Stimulated activated CD4-positive, alpha-beta T cell treated with anti-CD3 and anti-CD28 coated beads, Interleukin-1b, Interleukin-23, amount 100 ng/mL, for 24 hours (primary cell): Measurements from ENCODE around the gene CALU.

Experiments used
- DNase-seq, 4 experiments: peaks; one replicate each; pipeline ENCODE4 v3.0.0-alpha.2; 2020; ENCODE audit warnings: low read depth in 4 of 4, low spot score in 1 of 4

The CALU gene

DNA sequence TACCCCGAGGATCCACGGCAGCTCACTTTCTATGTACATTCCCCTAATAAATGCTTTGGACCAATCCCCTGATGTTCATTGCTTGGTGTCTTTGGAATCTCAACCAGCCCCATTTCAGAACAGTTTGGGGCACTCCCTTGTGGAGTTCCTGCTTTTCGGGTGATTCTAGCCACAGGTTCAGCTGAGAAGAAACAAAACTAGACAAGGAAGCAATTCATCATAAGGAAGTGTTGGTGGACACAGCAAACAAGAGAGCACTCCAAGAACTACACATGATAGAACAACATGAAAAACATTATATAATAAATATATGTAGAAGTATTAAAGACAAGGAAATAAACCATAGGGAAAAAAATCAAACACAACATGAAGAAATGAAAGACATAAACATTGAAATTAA, 46.6 kb downstream of the CALU start:
- DNase-seq, result no peak

DNA sequence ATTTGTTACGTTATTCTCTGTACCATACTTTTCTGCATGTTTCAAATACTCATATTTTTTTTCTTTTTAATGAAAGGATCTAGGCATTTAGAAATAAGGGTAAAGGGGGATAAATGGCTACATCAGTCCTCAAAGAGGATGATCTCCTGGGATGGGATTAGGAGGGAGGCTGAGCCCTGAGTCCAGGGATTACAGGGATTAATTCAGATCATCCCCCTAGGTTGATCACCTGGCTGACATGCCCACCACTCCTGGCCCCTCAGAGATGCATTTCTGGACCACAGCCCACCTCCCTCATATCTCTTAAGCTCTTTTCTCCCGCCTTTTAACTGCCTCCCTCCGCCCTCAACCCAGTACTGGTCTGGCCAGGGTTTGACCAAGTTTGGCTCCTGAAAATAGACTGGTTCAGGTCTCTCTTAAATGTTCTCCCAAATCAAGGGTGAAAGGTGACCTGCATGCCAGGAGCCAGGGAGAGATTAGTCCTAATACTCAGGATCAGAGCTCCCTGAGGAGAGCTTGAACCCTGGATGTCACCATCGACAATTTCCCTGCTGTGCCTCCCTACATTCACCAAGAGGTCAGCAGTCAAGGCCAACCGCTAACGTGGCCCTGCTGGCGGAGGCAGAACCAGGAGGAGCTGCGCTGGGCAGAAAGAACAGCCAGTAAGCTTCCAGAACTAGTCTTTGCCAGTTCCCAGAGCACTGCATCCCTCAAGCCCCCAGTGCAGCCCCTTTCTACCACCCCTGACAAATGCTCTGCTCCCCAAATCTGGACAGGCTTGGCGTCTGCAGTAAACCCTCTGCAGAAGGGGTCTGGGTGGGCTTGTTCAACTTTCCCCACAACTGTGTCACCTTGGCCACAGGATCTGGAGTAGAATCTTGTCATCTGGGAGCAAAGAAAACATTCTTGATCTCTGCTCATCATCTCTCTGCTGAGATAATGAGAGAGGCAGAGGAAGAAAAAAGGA, 49.6 kb downstream of the CALU start:
- no peak for DNase-seq

DNA sequence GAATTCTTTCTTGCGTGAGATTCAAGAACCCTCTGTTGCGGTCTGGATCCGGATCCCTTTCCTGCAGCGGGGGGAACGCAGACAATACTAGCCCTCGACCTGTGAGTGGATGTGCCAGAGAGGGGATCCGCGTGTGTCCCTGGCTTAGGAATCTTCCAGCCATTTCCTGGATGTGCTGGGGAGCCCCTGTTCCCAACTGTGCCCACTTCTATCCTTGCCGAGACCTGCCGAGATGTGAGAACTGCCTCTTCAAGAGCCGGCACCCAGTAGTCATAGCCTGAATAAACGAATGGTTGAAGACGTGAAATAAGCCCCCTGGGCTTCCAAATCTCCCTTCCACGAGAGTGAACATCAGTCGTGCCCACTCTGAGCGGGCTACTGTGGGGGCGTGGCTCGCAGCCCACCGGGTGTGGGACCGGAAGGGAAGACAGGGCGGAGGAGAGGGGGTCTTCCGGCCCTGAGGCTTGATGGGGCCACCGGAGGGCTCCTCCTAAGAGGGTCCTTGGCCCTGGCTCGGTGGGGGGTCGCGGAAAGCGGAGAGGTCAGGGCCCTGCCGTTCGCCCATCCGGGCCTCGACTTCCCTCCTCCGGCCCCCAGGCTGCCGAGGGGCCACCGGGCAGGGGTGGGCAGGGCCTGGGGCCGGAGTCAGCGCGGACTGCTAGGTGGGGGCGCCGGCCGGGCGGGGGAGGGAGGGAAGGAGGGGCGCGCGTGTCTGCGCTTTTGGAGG, 51.3 kb downstream of the CALU start:
- DNase-seq, result no peak

DNA sequence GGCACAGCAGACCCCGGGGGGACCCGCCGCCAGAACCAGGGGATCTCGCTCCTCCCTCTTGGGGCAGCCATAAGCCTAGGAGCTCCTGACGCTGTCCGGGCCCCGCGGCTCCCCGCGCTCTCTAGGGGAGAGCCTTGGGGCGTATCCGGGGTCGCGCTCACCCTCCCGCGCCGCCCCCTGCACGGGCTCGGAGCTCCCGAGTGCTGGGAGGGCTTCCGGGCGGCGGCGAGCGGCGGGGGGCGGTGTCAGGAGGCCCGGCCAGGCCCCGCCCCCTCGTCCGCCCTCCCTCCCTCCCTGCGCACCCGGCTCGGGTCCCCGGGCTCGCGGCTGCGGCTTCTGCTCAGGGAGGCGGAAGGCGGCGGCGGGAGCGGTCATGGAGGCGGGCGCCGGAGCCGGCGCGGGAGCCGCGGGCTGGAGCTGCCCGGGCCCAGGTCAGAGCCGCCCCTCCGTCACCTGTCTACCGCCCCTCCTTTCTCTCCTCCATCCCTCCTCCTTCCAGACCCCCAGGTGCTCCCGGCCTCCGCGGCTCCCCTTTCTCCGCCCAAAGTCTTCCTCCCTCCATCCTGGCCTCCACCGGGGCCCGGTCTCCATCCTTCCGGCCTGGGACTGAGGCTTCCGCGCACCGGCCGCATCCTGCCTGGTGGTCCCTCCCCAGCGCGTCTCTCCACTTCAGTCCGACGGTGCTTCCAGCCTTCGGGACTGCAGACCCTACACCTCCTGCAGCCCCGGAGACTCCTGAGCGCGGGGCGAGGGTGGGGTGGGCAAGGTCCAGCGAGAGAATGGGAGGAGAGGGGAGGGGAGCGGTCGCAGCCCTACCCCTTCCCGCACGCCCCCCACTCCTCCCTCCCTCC, 52.2 kb downstream of the CALU start, which contains the start of gene CCDC136:
TSS of gene CCDC136 (plus strand) at position 848 of the 851 bp plus-strand sequence. CDS start 444 bp downstream, outside the sequence.
- DNase-seq, result peak; percentile 55 to 77 (median 60)

DNA sequence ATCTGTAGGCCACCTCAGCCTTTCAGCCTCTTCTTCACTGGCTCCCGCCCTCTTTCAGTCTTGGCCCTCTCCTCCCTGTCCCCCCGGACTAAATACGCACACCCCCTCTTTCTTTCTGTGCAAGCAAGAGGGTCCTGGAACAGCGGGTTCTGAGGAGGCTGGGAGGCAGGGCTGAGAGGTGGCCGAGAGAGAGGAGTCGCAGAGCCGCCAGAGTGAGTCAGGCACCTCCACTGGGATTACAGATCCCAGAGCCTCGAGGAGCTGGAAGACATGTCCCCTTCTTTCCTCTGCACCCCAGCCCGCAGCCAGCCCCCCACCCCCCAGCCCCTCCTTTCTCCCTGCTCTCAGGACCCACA, 52.8 kb downstream of the CALU start:
- no peak for DNase-seq

DNA sequence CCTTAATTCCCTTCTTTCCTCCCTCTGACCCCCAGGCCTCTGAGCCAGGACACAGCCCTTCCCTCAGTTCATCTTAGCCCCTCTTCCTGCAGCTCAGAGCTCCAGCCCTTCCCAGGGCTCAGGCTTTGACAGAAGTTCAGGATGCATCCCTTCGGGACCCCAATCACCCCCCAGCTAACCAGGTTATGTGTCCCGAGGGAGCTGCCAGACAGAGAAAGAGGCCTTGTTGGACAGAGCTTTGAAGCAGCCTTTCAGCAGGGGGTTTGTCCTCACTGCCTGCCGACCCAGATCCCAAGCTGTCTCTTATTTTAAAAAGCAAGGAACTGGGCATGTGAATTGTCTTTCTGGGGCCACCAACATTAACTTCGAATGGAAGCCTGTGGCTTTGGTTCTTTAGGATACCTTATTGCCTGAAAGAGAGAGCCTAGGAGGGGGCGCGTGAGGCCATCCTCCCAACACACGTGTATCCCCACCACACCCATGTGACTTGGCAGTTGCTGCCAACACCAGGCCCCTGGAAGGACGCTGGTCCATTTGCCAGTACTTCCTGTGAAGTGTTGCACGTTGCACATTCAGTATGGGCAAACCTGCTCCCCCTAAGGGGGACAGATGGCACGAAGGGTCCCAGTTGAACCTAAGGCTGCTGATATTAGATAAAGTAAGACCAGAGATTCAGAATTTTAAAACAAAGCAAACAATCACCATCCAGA, 53.5 kb downstream of the CALU start:
- no peak for DNase-seq

DNA sequence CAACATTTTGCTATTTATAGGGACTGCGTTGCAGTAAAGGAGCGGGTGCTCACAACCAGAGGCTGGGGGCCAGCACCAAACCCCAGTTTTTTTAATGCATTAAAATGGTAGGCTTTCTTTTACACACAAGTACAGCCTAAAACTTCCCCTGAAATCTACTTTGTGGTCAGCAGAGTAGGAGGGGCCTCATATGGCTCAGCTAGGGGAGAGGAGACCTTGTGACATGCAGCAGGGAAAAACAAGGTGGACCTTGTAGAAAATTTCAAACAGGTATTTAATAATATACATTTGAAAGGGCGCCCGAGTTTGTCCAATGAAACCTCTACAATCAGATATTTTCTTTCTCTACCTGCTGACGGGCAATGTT, 54.0 kb downstream of the CALU start:
- DNase-seq, result no peak

DNA sequence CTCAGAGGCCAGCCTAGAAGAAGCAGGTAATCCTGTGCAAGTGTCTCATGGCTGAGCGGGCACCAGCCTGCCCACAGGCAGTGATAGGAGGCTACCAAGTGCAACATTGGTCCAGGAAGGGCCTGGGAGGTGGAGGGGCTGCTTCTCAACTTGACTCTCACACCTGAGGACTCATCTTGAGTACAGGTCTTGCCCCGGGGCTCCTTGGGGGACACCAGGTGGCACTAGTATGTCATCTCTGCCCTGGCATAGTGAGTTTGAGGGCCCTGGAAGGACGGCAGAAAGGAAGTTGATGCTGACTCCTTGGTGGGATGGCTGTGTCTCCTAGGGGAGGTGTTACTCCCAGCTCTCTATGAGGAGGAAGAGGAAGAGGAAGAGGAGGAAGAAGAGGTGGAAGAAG, 54.9 kb downstream of the CALU start:
- no peak for DNase-seq

DNA sequence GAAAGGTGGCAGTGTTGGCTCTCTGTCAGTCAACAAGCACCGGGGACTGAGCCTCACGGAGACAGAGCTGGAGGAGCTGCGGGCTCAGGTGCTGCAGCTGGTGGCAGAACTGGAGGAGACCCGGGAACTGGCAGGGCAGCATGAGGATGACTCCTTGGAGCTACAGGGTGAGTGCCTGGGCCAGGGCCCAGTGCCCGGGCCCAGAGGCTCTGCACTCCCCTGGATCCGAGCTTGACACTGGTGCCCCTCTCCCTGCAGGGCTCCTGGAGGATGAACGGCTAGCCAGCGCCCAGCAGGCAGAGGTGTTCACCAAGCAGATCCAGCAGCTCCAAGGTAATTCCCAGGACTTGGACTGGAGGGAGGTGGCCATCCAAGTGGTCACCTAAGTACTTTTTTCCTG, 55.3 kb downstream of the CALU start:
- no peak for DNase-seq

DNA sequence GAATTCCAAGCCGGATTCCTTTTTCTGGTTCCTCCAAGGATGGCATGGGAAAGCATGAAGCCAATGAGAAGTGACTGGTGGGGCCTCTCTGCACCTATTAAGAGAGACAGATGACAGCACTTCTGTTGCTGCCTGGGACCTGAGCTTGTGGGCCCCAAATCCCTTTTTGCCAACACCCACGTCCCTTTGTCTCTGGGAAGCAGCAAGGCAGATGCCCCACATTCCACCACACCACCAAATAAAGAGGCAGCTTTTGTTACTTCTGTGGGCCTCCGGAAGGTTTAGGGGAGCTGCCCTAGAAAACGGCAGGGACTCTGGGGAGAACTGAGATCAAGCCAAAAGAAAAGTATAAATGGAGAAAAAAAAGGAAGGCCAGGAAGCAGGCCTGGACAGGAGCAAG, 56.0 kb downstream of the CALU start:
- no peak for DNase-seq

DNA sequence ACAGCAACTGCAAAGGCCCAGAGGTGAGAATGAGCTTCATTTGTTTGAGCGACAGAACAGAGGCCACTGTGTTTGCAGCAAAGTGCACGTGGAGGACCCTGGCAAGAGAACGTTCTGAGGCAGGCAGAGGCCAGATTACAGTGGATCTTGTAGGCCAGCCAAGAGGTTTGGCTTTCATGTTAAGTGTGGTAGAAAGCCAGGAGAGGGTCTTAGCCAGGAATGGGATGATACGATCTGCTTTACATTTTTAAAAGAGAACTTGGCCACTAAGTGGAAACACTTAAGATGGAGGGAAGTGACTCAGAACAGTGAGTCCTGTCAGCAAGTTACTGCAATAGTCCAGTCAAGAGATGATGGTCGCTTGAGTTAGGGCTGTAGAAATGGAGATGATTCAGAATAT, 57.2 kb downstream of the CALU start:
- no peak for DNase-seq

DNA sequence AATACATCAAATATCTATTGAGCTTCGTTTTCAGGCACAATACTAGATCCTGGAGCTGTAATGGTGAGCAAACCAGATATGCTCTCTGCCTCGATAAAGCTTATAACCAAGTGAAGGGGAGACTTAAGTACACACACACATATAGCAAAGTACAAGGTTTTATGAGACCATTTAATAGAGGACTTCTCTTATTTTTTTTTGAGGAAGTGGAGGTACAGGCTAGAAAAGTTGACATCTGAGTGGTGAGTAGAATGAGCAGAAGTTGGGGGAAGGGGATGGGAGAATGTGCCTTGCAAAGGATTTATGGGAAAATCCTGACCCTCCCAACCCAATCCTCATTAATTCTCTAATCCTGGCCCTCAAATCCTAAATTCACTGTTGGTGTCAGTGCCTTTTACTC, 60.3 kb downstream of the CALU start:
- DNase-seq, result no peak

DNA sequence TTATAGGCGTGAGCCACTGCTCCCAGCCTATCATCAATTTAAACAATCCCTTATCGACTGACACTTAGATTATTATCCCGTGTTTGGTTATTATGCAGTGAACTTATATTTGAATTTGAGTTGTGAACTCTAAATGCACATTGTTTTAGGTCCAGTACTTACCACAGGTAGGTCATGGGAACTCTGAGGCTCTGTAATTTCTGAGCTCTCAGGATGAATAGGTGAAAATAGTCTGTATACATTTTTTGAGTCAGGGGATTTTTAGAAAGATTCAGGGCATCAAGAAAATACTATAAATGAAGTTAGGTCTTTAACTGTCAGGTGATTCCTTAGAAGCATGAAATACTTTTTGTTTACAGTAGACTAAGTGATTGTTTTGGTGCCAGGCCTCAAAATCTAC, 61.4 kb downstream of the CALU start:
- DNase-seq, result no peak

DNA sequence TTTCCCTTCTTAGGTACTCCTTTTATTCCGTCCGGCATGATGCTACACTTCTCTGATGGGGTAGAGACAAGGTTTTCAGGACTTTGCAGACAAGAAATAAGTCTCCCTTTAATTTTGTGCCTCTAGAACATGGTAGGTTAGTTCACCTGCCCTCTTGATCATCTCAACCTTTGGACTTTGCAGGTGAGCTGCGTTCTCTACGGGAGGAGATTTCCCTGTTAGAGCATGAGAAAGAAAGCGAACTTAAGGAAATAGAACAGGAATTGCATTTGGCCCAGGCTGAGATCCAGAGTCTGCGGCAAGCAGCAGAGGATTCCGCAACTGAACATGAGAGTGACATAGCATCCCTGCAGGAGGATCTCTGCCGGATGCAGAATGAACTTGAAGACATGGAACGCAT, 61.8 kb downstream of the CALU start:
- no peak for DNase-seq

DNA sequence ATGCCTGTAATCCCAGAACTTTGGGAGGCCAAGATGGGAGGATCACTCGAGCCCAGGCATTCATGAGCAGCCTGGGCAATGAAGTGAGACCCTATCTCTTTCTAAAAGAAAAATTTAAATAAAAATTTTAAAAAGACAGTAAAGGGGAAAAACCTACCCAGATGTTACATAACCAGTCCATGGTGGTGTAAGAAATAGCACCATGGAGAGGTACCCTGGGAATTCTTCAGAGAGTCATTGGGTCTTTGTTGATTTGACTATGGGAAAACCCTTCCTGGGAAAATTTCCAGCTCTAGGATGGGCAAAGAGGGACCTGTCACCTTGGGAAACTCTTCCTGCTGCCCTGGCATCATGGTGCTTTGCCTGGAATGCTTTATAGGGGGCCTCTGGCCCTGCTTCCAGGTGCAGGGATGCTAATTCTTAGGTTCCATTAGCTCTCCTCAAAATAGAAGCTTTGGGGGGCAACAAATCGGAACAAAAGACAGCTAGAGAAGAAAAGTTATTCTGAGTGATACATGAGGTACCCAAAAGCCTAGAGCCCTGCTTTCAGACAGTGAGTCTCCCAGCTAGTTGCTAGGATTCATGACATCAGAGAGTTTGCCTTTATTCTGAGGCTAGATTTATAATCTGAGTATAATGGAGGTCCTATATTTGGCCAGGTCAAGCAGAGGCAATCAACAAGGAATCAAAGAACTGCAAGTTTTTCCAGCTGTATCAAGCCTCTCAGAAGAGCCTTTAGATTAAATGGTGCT, 62.7 kb downstream of the CALU start:
- DNase-seq, result no peak

DNA sequence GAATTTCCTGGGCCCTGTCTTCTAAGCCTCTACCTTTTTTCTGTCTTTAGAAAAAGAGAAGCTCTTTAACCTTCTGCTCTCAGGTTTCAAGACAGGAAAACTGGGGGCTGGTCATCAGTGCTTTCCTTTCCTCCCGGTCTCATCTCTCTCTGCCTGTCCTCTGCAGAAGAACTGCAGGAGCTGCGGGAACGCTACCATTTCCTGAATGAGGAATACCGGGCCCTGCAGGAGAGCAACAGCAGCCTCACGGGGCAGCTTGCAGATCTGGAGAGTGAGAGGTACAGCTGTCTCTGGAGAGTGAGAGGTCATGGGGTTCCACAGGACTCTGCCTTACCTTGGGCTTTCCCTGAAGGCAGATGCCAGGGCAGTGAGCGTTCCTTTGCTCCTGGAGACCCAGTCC, 65.3 kb downstream of the CALU start:
- DNase-seq, result no peak

DNA sequence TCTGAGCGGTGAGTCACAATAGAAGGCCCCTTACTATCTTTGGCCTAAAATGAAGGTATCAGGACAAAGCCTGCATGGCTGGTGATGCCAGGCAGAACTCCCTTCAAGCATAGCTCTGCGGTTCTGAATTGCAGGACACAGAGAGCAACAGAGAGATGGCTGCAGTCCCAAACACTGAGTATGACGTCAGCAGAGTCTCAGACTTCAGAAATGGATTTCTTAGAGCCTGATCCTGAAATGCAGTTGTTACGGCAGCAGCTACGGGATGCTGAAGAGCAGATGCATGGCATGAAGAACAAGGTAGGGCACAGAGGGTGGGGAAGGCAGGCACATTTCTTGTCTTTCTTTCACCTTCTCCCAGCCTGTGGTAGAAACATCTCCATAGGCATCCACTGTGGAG, 66.1 kb downstream of the CALU start:
- no peak for DNase-seq

DNA sequence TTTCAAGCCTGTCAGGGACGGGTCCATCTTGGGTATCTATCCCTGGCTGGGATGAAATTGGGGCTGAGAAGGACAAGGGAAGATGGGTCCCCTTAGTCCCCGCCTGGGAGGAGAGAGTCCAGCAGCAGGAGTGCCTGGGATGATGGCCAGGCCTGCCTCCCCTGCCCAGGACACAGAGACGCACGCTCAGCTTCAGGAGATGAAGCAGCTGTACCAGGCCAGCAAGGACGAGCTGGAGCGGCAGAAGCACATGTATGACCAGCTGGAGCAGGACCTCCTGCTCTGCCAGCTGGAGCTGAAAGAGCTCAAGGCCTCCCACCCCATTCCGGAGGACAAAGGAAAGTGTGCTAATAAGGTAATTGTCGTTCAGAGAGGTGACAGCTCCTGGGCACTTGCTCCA, 68.0 kb downstream of the CALU start:
- DNase-seq, result no peak

DNA sequence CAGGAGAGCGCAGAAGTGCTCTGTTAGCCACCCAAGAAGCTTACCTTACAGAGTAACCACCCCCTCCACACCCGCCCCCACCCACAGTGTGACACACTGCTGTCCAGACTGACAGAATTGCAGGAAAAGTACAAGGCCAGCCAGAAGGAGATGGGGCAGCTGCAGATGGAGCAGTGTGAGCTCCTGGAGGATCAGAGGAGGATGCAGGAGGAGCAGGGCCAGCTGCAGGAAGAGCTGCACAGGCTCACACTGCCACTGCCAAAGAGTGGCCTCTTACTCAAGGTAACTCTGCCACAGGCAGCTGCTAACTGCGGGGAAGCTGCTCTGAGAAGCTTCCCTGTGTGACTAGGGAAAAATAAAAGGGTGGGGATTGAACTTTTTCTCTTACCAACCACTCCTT, 70.2 kb downstream of the CALU start:
- DNase-seq, result no peak

DNA sequence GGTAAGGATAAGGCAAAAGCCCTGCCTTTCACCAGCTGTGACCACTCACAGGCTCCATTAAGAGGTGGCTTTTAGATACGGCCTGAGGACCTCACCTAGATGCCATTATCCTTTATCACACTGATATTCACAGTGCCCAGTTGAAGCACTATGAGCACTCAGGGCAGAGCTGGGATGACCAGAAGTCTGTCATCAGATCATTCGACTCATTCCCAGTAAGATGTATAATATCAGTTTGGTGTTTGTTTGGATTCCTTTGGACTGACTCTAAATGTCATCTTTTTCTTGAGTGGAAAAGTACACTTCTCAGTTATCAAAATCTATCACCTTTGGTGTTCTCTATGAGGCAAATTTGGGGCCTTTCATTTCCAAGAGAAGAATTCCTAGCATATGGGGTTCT, 71.3 kb downstream of the CALU start:
- DNase-seq, result no peak
